ENCODE data around the gene SLC15A5. TPM values are rescaled to one million over a fixed set of nuclear protein-coding genes. Genes with fewer than 3 reads are reported as not detected.

The SLC15A5 gene
- total and polyA plus RNA-seq, 2 of the 8 experiments (the other 6 are each of a cell fraction or from before 2014, with no cell fraction given): not detected

GRCh38 chr12:16310934-16311333 lies 33.4 kb upstream of the SLC15A5 start:
- DNase-seq (ENCODE audit: low read depth in 1 of 2, low spot score in 2 of 2) (no peak), FAIRE-seq (no peak)
- no peak overlapping the region for H2BK20ac ChIP-seq (ENCODE audit: low read length)
- no peaks in the 10 kb centered on the region for H4K20me1 ChIP-seq (replicated peaks in 1 of 2; ENCODE audit: control insufficient read depth in 1 of 2, insufficient read depth in 2 of 2, low read length in 2 of 2)
- no peak overlapping the region for H3K9ac ChIP-seq (replicated peaks in 1 of 4; ENCODE audit: extremely low read depth in 1 of 4, low read depth in 3 of 4, low read length in 3 of 4)
- H3K27ac ChIP-seq (ENCODE audit: low read depth, low read length): no peak overlapping the region
- H2BK5ac ChIP-seq (ENCODE audit: low read depth, low read length): no peak overlapping the region
- H3K4me3 ChIP-seq (ENCODE audit: extremely low read depth in 1 of 4, insufficient read depth in 2 of 4, low read depth in 3 of 4, low read length in 4 of 4): no peak overlapping the region
- WGBS, 2 experiments (ENCODE audit: extremely low coverage in 1 of 2, insufficient coverage in 1 of 2, insufficient read length in 1 of 2, insufficient replicate concordance in 2 of 2, low coverage in 1 of 2, low lambda C conversion rate in 2 of 2, missing lambda C conversion rate in 1 of 2): 100% methylated on average over 1 of the region's 1 CpG; no CpG with 5 or more reads in 1 of the 2 experiments
- no peak overlapping the region for H3K4me2 ChIP-seq (ENCODE audit: insufficient read depth in 1 of 2, low read depth in 2 of 2, low read length in 2 of 2)
- H2AK5ac ChIP-seq (ENCODE audit: low read depth, low read length): no peak overlapping the region
- H3K56ac ChIP-seq (replicated peaks; ENCODE audit: insufficient read length, low read depth, low read length): no peak overlapping the region
- H4K5ac ChIP-seq (ENCODE audit: insufficient read length, low read depth, low read length): no peak overlapping the region
- H3K23me2 ChIP-seq (ENCODE audit: low read depth, low read length): no peaks in the 10 kb centered on the region; the same call in 1 of the 2 replicates
- no peak overlapping the region for H4K8ac ChIP-seq (ENCODE audit: extremely low read depth, insufficient read depth, low read length)
- no peaks in the 10 kb centered on the region for H3K36me3 ChIP-seq (ENCODE audit: control insufficient read depth in 2 of 4, insufficient read depth in 4 of 4, low read length in 3 of 4)
- no peak overlapping the region for H4K91ac ChIP-seq (replicated peaks; ENCODE audit: insufficient read length, low read length)
- no peaks in the 10 kb centered on the region for H3K4me1 ChIP-seq (replicated peaks in 1 of 4; ENCODE audit: control insufficient read depth in 3 of 4, insufficient read depth in 4 of 4, low read length in 3 of 4)
- TF ChIP-seq KDM1A (IDR thresholded peaks at IDR 0.05; ENCODE audit: borderline replicate concordance, low read length) (no peak), CHD2 (IDR thresholded peaks at IDR 0.05; ENCODE audit: low read length) (no peak), POLR2AphosphoS5 (IDR thresholded peaks at IDR 0.05; ENCODE audit: low read depth, low read length) (no peak)
- no peaks in the 10 kb centered on the region for H3K27me3 ChIP-seq (replicated peaks in 1 of 4; ENCODE audit: control insufficient read depth in 3 of 4, extremely low read depth in 1 of 4, insufficient read depth in 3 of 4, low read length in 3 of 4)
- no peak overlapping the region for H2BK120ac ChIP-seq (replicated peaks; ENCODE audit: low read depth, low read length)
- H3K79me2 ChIP-seq (ENCODE audit: control insufficient read depth in 1 of 2, insufficient read depth in 2 of 2, low read length in 2 of 2): no peaks in the 10 kb centered on the region
- no peak overlapping the region for H3K4ac ChIP-seq (replicated peaks; ENCODE audit: insufficient read length, low read depth, low read length)
- no peak overlapping the region for H2AFZ ChIP-seq (ENCODE audit: low read length)
- CTCF ChIA-PET (ENCODE audit: partially characterized antibody): interaction anchor here (0.7 to 0.9 kb wide), 2 partner anchors 44 to 191 kb away, joined by 3 read pairs; no protein-coding TSS in a partner anchor
- H3K14ac ChIP-seq (ENCODE audit: insufficient read length): no peak overlapping the region
- H2BK12ac ChIP-seq (ENCODE audit: low read depth, low read length): no peak overlapping the region
- H3K79me1 ChIP-seq (ENCODE audit: low read depth, low read length): no peaks in the 10 kb centered on the region
- H2BK15ac ChIP-seq (ENCODE audit: low read length): no peak overlapping the region
- H3K9me3 ChIP-seq (ENCODE audit: insufficient read depth in 2 of 2, low read depth in 1 of 2, low read length in 1 of 2): no peaks in the 10 kb centered on the region
- H3K23ac ChIP-seq (ENCODE audit: insufficient read length): no peak overlapping the region
- H3K18ac ChIP-seq (ENCODE audit: extremely low read depth, low read length): no peak overlapping the region
- POLR2A ChIA-PET (ENCODE audit: partially characterized antibody): no interaction called here

Data from H1 (cell line).